NB4 (cell line): ENCODE data around the gene UMAD1.

Source experiments
- CTCF ChIP-seq: IDR thresholded peaks from one replicate; pipeline ENCODE4 v1.5.1; 2012; ENCODE audit warnings: low read depth, low read length
- MYC ChIP-seq: IDR thresholded peaks from 2 replicates; pipeline ENCODE4 v1.6.1; 2011; ENCODE audit warnings: low read depth, low read length
- POLR2A ChIP-seq: IDR thresholded peaks from 2 replicates; pipeline ENCODE4 v1.6.1; 2011; ENCODE audit warnings: mild to moderate bottlenecking; ENCODE audit not compliant: insufficient read length; ENCODE audit errors: extremely low read depth

- TF ChIP-seq POLR2A (no peak), CTCF (no peak), MYC (no peak)
These were observed 117.0 kb downstream of the UMAD1 start for GRCh38 chr7:7757576-7757975.
